GM19035 (cell line): ENCODE data around the gene HDC.
A peak's percentile ranks its signal among the peaks of the same experiment; 100 is the strongest.

Source experiments
- ATAC-seq: cut with Tn5 transposase; IDR thresholded peaks from one replicate; pipeline ENCODE4 v1.9.1; 2021; ENCODE audit not compliant: unreplicated experiment

The HDC gene

GRCh38 chr15:50256188-50257041 lies 9.1 kb downstream of the HDC start:
- no peak for ATAC-seq

- ATAC-seq = no peak
These were observed 13.0 kb downstream of the HDC start for GRCh38 chr15:50252556-50252955.

GRCh38 chr15:50251638-50252182 lies 13.8 kb downstream of the HDC start:
- no peak for ATAC-seq

GRCh38 chr15:50250760-50251394 lies 14.6 kb downstream of the HDC start:
- ATAC-seq = no peak

GRCh38 chr15:50249704-50250103 lies 15.8 kb downstream of the HDC start:
- ATAC-seq = no peak

GRCh38 chr15:50248994-50249582 lies 16.4 kb downstream of the HDC start:
- no peak for ATAC-seq

- peak; percentile 96 for ATAC-seq
These were observed 17.5 kb downstream of the HDC start for GRCh38 chr15:50247819-50248655.

- ATAC-seq = no peak
These were observed 18.9 kb downstream of the HDC start for GRCh38 chr15:50246631-50247030.

GRCh38 chr15:50244959-50245624 lies 20.4 kb downstream of the HDC start:
- no peak for ATAC-seq

- no peak for ATAC-seq
These were observed 21.4 kb downstream of the HDC start for GRCh38 chr15:50244153-50244552.

GRCh38 chr15:50241684-50242450 lies 23.7 kb downstream of the HDC start:
- ATAC-seq = no peak

GRCh38 chr15:50238255-50238654 lies 27.3 kb downstream of the HDC start:
- no peak for ATAC-seq

- ATAC-seq = no peak
These were observed 29.1 kb downstream of the HDC start for GRCh38 chr15:50236433-50236832.

- no peak for ATAC-seq
These were observed 29.7 kb downstream of the HDC start for GRCh38 chr15:50235794-50236193.

- no peak for ATAC-seq
These were observed 30.8 kb downstream of the HDC start for GRCh38 chr15:50234764-50235163.

- no peak for ATAC-seq
These were observed 32.3 kb downstream of the HDC start for GRCh38 chr15:50233192-50233736.

- no peak for ATAC-seq
These were observed 32.7 kb downstream of the HDC start for GRCh38 chr15:50232791-50233190.

GRCh38 chr15:50231761-50232160 lies 33.8 kb downstream of the HDC start:
- no peak for ATAC-seq

GRCh38 chr15:50229336-50229735 lies 36.2 kb downstream of the HDC start:
- no peak for ATAC-seq
